ENCODE data around the gene NABP2.
A peak's percentile ranks its signal among the peaks of the same experiment; 100 is the strongest.

The NABP2 gene

GRCh38 chr12:56188131-56188777 is 35.9 kb upstream of the NABP2 start:
- Histone ChIP-seq H3K9ac (ENCODE audit: low read depth, low read length) (peak overlapping the region; percentile 79), H3K79me2 (ENCODE audit: insufficient read depth, low read length) (peaks cover 62% of the 10 kb centered on the region), H3K4me1 (ENCODE audit: insufficient read depth, low read length) (peaks cover 46% of the 10 kb centered on the region), H2AFZ (ENCODE audit: low read depth, low read length) (peak overlapping the region; percentile 57; the same call in 1 of the 2 replicates), H3K9me3 (ENCODE audit: insufficient read depth, low read length, severe bottlenecking) (no peaks in the 10 kb centered on the region), H3K4me2 (ENCODE audit: insufficient read depth, low read length) (peak overlapping the region; percentile 77), H4K20me1 (ENCODE audit: insufficient read depth, low read length) (peaks cover 13% of the 10 kb centered on the region), H3K27ac (ENCODE audit: low read length) (peak overlapping the region; percentile 67), H3K4me3 (ENCODE audit: low read depth in 1 of 2, low read length in 2 of 2) (peak overlapping the region; percentile 89 to 94; a peak in 3 of 4 replicates), H3K36me3 (ENCODE audit: insufficient read depth, low read length) (peaks cover 47% of the 10 kb centered on the region), H3K27me3 (ENCODE audit: insufficient read depth, low read length, poor library complexity) (no peaks in the 10 kb centered on the region)
- peak; percentile 16; the same call in 2 of the 3 replicates for ATAC-seq (ENCODE audit: insufficient read depth, low read depth)
- no peak for TF ChIP-seq EZH2 (IDR thresholded peaks at IDR 0.05; ENCODE audit: borderline replicate concordance, low read depth, low read length, severe bottlenecking)
- no peak for TF ChIP-seq CTCF (IDR thresholded peaks at IDR 0.05; ENCODE audit: borderline replicate concordance, extremely low read depth, low read length, poor library complexity, severe bottlenecking)
- peak; percentile 48 for DNase-seq

DNA sequence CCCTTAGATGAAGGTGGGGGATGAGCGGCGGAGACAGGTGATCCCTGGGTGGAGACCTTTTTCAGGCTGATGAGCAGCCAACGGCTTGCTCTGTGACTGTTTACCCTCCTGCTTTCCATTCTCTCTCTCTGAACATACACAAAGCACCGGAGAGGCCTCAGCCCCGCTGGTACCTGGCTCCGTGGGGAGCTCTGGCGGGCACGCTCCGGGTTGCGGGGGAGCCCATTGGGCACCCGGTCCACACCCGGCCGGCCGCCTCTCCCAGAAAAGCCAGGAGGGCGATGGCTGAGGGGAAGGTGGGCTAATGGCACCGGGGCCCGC is 35.4 kb upstream of the NABP2 start:
- DNase-seq = no peak
- peaks cover 42% of the 10 kb centered on the region for H3K36me3 ChIP-seq (ENCODE audit: insufficient read depth, low read length)
- H2AFZ ChIP-seq (ENCODE audit: low read depth, low read length) = peak overlapping the region; percentile 57

DNA sequence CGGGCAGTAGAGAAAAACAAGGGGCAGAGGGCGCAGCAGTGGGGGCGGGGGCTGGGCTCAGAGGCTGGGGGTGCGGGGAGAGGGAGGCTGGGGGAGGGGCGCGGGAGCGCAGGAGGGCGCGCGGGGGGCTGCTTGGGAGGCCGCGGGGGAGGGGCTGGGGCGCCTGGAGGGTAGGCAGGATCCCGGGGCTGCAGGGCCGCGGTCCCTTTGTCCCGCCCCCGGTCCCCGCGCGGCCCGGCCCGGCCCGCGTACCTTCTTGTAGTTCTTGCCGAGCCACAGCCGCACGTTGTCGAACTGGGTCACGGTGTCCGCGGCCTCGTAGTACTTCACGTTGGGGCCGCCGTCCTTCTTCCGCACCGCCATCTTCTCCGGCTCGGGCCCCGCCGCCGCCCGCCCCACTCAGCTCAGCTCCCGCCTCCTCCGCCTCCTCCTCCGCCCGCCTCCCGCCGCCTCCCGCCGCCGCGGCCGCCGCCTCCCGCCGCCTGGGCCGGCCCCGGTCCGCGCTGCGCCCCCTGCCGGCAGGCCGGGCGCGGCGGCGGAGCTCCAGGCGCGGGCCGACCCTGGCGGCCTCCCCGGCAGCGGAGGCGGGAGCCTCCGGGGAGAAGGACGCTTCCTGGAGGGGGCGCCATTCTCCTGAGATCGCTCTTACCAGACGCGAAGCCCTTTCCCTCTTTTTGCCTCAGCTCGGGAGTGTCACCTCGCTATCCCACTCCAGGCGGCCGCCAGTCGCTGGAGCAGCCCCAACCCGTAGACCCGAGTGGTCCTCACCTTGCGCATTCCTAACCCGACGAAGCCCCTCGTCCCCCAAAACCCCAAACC is 34.8 kb upstream of the NABP2 start, which contains the start of gene SMARCC2:
Gene SMARCC2 (minus strand): TSS at position 385 of the 819 bp plus-strand sequence. CDS start 22 bp downstream, at position 363.
- peak within 1 kb of the TSS; percentile 79 for H3K9ac ChIP-seq (ENCODE audit: low read depth, low read length)
- peak within 1 kb of the TSS; percentile 93 for H3K4me2 ChIP-seq (ENCODE audit: insufficient read depth, low read length)
- peak; percentile 78 for ATAC-seq (ENCODE audit: insufficient read depth, low read depth)
- H3K27ac ChIP-seq (ENCODE audit: low read length) = peak within 1 kb of the TSS; percentile 95
- peaks cover 60% of the 10 kb centered on the region for H3K79me2 ChIP-seq (ENCODE audit: insufficient read depth, low read length)
- peak; percentile 90 for DNase-seq
- H3K36me3 ChIP-seq (ENCODE audit: insufficient read depth, low read length) = peaks cover 37% of the 10 kb centered on the region
- TF ChIP-seq CTCF (IDR thresholded peaks at IDR 0.05; ENCODE audit: borderline replicate concordance, extremely low read depth, low read length, poor library complexity, severe bottlenecking) (peak; percentile 87), EZH2 (IDR thresholded peaks at IDR 0.05; ENCODE audit: borderline replicate concordance, low read depth, low read length, severe bottlenecking) (no peak)
- H3K4me3 ChIP-seq (ENCODE audit: low read depth in 1 of 2, low read length in 2 of 2) = peak within 1 kb of the TSS; percentile 94 to 95
- peaks cover 13% of the 10 kb centered on the region for H4K20me1 ChIP-seq (ENCODE audit: insufficient read depth, low read length)
- H3K4me1 ChIP-seq (ENCODE audit: insufficient read depth, low read length) = peaks cover 49% of the 10 kb centered on the region
- H3K9me3 ChIP-seq (ENCODE audit: insufficient read depth, low read length, severe bottlenecking) = no peaks in the 10 kb centered on the region
- H2AFZ ChIP-seq (ENCODE audit: low read depth, low read length) = peak within 1 kb of the TSS; percentile 99
- H3K27me3 ChIP-seq (ENCODE audit: insufficient read depth, low read length, poor library complexity) = no peaks in the 10 kb centered on the region

More for the DNA sequence above, 35.4 kb upstream of the NABP2 start:
- Histone ChIP-seq H3K79me2 (ENCODE audit: insufficient read depth, low read length) (peaks cover 62% of the 10 kb centered on the region), H3K27ac (ENCODE audit: low read length) (peak overlapping the region; percentile 67), H3K4me2 (ENCODE audit: insufficient read depth, low read length) (peak overlapping the region; percentile 77), H3K9me3 (ENCODE audit: insufficient read depth, low read length, severe bottlenecking) (no peaks in the 10 kb centered on the region), H3K9ac (ENCODE audit: low read depth, low read length) (peak overlapping the region; percentile 79), H3K4me1 (ENCODE audit: insufficient read depth, low read length) (peaks cover 49% of the 10 kb centered on the region), H4K20me1 (ENCODE audit: insufficient read depth, low read length) (peaks cover 13% of the 10 kb centered on the region), H3K4me3 (ENCODE audit: low read depth in 1 of 2, low read length in 2 of 2) (peak overlapping the region; percentile 89 to 94; a peak in 3 of 4 replicates), H3K27me3 (ENCODE audit: insufficient read depth, low read length, poor library complexity) (no peaks in the 10 kb centered on the region)
- no peak for TF ChIP-seq CTCF (IDR thresholded peaks at IDR 0.05; ENCODE audit: borderline replicate concordance, extremely low read depth, low read length, poor library complexity, severe bottlenecking)
- TF ChIP-seq EZH2 (IDR thresholded peaks at IDR 0.05; ENCODE audit: borderline replicate concordance, low read depth, low read length, severe bottlenecking) = no peak
- ATAC-seq (ENCODE audit: insufficient read depth, low read depth) = peak; percentile 9

Measured in DND-41 (cell line).